Astrocyte of the spinal cord (primary cell): ENCODE measurements around the gene CCDC192.

ENCODE experiments used
- DNase-seq: peaks from one replicate; pipeline ENCODE4 v3.0.0; 2011; ENCODE audit warnings: low read depth, low spot score
- H3K4me3 ChIP-seq: 2 replicates; pipeline ENCODE4 v1.5.1; 2011; ENCODE audit warnings: low read depth, mild to moderate bottlenecking, low read length, moderate library complexity
- CTCF ChIP-seq: IDR thresholded peaks from 2 replicates; pipeline ENCODE4 v1.5.1; 2012; ENCODE audit warnings: low read depth, mild to moderate bottlenecking, low read length, inconsistent platforms
- in situ Hi-C: cut with HindIII; loops from 2 replicates; pipeline ENCODE4 v1.10.0; 2017; ENCODE audit warnings: low sequenced_read_pairs

Gene CCDC192

DNA sequence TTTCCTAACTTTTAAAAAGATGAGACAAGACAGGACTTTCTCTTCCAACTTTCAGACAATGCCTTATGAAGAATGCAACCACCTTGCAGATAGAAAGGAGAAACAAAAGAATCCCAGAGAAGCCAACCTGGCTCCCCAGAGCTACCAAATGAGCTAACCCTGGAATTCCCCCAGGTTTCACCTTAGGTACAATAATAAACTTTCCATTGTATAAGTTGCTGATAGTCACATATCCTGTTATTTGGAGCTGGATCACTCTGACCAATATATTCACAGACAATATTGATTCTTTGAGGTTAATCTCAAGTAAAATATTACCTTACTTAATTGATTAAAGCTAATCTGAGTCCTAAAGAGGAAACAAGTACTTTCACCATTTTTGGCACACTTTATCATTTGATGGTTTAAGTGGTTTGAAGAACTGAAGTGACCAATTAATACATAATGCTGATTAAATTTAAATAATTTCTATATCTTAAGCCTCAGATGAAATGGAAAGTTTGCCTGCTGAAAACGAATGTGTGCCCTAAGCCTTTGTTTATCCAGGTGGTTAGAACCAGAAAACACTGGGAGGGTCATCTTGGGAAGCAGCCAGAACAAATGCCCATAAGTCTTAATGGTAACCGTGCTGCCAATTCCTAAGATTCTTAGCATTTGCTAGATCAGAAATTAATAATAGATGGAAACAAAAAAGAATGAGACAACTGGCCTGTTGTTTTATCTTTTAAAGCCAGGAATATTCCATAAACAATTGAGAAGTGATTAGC is 220.8 kb downstream of the CCDC192 start:
- no peak for TF ChIP-seq CTCF
- DNase-seq = no peak
- in situ Hi-C loops = no loop called here
- H3K4me3 ChIP-seq = no peak overlapping the region

GRCh38 chr5:127924606-127925005 is 221.4 kb downstream of the CCDC192 start:
- in situ Hi-C loops = no loop called here
- no peak for TF ChIP-seq CTCF
- no peak overlapping the region for H3K4me3 ChIP-seq
- DNase-seq = no peak

DNA sequence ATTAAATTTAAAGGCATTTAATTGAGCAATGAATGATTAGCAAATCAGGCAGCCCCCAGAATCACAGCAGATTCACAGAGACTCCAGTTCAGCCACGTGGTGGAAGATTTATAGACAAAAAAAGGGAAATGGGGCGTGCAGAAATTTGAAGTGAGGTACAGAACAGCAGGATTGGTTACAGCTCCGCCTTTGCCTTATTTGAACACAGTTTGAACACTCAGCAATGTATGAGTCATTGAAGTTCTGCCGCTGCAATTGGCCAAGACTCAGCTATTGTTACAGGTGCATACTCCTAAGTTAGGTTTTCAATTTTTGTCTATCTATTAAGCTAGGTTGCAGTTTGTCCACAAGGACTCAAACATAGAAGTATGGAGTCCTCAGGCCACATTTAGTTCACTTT is 222.7 kb downstream of the CCDC192 start:
- no peak overlapping the region for H3K4me3 ChIP-seq
- in situ Hi-C loops = no loop called here
- DNase-seq = peak; percentile 33
- no peak for TF ChIP-seq CTCF

DNA sequence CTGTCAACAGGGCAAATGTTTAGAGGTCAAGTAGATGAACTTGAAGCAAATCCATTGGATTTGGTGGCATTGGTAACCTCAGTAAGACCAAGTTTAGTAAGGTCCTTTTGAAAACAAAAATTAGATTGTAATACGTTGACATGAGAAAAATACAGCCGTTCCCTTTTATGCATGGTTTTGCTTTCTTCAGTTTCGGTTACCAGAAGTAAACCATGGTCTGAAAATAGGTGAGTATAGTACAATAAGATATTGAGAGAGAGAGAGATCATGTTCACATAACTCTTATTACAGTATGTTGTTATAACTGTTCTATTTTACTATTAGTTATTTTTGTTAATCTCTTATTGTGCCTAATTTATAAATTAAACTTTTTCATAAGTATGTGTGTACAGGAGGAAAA is 223.8 kb downstream of the CCDC192 start:
- no peak for TF ChIP-seq CTCF
- in situ Hi-C loops = no loop called here

GRCh38 chr5:127928053-127928452 is 224.9 kb downstream of the CCDC192 start:
- TF ChIP-seq CTCF = no peak
- H3K4me3 ChIP-seq = no peak overlapping the region
- DNase-seq = no peak
- in situ Hi-C loops = no loop called here

More for the DNA sequence above, 223.8 kb downstream of the CCDC192 start:
- no peak overlapping the region for H3K4me3 ChIP-seq
- DNase-seq = no peak

DNA sequence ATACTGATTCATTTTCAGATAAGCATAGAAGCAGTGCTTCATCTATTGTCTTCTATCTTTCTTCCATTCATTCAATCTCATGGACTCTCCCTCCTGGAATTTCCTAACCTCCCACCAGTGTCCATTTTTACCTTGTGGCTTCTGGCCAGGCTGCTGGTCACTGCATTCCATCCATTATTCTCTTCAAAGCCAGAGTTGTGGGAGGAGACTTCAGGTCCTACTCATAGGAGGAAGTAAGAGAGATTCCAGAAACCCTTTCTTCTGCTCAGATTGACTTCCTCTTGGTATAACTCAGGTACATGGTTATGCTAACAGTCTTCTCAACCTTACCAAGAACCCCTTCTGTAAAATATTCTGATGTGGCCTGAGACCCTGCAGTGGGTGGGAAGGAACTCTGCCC is 227.1 kb downstream of the CCDC192 start:
- in situ Hi-C loops = no loop called here
- H3K4me3 ChIP-seq = no peak overlapping the region
- DNase-seq = peak; percentile 18
- no peak for TF ChIP-seq CTCF
